ENCODE data around the gene FADS2. TPM values are rescaled to one million over a fixed set of nuclear protein-coding genes. Genes with fewer than 3 reads are reported as not detected.

Gene FADS2
- total and polyA plus RNA-seq, 10 of the 15 experiments (the other 5 are each of a cell fraction or from before 2014, with no cell fraction given): 3.3 to 313 (median 149) TPM

DNA sequence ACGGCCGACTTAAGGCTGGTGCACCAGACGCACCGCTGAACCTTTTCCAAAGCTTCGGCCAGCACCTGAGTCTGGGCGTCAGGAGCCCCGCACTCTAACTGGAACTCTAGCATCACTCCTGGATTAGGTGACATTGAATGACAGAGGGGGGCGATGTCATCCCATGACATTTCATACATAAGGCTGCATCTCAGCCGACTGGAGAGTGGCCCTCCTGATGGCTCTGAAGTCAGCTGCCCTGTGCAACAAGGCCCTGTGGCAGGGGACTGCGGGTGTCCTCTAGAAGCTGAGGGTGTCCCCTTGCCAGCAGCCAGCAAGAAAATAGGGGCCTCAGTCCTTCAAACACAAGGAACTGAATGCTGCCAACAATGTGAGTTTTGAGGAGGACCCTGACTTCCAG, 73.3 kb downstream of the FADS2 start (continued):
- TF ChIP-seq, protein P1, sequence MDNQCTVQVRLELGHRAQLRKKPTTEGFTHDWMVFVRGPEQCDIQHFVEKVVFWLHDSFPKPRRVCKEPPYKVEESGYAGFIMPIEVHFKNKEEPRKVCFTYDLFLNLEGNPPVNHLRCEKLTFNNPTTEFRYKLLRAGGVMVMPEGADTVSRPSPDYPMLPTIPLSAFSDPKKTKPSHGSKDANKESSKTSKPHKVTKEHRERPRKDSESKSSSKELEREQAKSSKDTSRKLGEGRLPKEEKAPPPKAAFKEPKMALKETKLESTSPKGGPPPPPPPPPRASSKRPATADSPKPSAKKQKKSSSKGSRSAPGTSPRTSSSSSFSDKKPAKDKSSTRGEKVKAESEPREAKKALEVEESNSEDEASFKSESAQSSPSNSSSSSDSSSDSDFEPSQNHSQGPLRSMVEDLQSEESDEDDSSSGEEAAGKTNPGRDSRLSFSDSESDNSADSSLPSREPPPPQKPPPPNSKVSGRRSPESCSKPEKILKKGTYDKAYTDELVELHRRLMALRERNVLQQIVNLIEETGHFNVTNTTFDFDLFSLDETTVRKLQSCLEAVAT (IDR thresholded peaks at IDR 0.05): no peak
- TF ChIP-seq KDM1A (IDR thresholded peaks at IDR 0.05; ENCODE audit: borderline replicate concordance): no peak

DNA sequence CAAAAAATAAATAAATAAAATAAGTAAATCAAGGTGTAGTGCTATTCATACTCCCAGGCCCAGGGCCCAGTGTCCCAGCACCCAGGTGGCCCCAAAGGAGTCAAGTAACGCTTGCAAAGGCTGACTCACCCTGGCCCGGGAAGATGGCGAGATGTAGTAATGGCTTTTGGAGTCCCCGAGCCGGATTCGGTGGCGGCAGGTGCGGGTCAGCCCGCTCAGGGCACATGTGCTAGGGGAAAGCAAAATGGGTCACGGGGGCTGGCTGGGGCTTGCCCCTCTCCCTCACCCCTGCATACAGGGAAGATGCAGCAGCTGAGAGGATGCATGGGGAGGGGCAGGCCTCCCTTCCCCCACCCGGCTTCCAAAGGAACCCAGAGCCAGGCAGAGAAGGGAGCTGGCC, 74.2 kb downstream of the FADS2 start:
- DNase-seq (ENCODE audit: low read depth, low spot score) (no peak), FAIRE-seq (no peak), ATAC-seq (no peak)
- H2AFZ ChIP-seq (ENCODE audit: control insufficient read depth, low read depth, low read length): no peak overlapping the region
- intact Hi-C loops (cut with micrococcal nuclease; ENCODE audit: unreplicated experiment): no loop called here
- H3K27me3 ChIP-seq (replicated peaks in 1 of 2; ENCODE audit: control insufficient read depth in 2 of 2, insufficient read depth in 2 of 2, low read length in 1 of 2): peaks cover 0 to 1% of the 10 kb centered on the region in 2 experiments; a peak in 1 of 4 replicates
- H3K79me2 ChIP-seq (ENCODE audit: control insufficient read depth, insufficient read depth, low read length): no peaks in the 10 kb centered on the region
- no peaks in the 10 kb centered on the region for H4K20me1 ChIP-seq (ENCODE audit: control insufficient read depth, insufficient read depth)
- no peak overlapping the region for H3K4me3 ChIP-seq
- no peak overlapping the region for H3K4me2 ChIP-seq (ENCODE audit: control insufficient read depth, insufficient read depth)
- POLR2A ChIA-PET: no interaction called here
- 57% methylated on average over 11 of the region's 11 CpGs for WGBS (ENCODE audit: insufficient coverage, insufficient replicate concordance, low lambda C conversion rate, missing lambda C conversion rate)
- H3K9ac ChIP-seq (ENCODE audit: control insufficient read depth, insufficient read depth, low read length): no peak overlapping the region
- CTCF ChIA-PET: interaction anchor here (0.9 to 11.4 kb wide), 7 partner anchors 46 to 207 kb away, joined by 3 to 321 read pairs (median 52); partner anchors contain the start of gene BEST1
- SMC1A ChIA-PET (ENCODE audit: uncharacterized antibody, unreplicated experiment): interaction anchor here (1.3 to 11.0 kb wide), 2 partner anchors 45 to 182 kb away, joined by 4 to 168 read pairs; no protein-coding TSS in a partner anchor
- RAD21 ChIA-PET (ENCODE audit: unreplicated experiment): interaction anchor here (1.6 to 9.3 kb wide), 2 partner anchors 45 to 179 kb away, joined by 5 to 175 read pairs; no protein-coding TSS in a partner anchor
- H3K27ac ChIP-seq (ENCODE audit: control insufficient read depth, insufficient read depth): no peak overlapping the region
- TF ChIP-seq, protein P2, sequence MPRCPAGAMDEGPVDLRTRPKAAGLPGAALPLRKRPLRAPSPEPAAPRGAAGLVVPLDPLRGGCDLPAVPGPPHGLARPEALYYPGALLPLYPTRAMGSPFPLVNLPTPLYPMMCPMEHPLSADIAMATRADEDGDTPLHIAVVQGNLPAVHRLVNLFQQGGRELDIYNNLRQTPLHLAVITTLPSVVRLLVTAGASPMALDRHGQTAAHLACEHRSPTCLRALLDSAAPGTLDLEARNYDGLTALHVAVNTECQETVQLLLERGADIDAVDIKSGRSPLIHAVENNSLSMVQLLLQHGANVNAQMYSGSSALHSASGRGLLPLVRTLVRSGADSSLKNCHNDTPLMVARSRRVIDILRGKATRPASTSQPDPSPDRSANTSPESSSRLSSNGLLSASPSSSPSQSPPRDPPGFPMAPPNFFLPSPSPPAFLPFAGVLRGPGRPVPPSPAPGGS (IDR thresholded peaks at IDR 0.05; ENCODE audit: borderline replicate concordance, insufficient read depth, low read depth, low read length, poor library complexity, severe bottlenecking): peak; percentile 64
- TF ChIP-seq, protein P3, sequence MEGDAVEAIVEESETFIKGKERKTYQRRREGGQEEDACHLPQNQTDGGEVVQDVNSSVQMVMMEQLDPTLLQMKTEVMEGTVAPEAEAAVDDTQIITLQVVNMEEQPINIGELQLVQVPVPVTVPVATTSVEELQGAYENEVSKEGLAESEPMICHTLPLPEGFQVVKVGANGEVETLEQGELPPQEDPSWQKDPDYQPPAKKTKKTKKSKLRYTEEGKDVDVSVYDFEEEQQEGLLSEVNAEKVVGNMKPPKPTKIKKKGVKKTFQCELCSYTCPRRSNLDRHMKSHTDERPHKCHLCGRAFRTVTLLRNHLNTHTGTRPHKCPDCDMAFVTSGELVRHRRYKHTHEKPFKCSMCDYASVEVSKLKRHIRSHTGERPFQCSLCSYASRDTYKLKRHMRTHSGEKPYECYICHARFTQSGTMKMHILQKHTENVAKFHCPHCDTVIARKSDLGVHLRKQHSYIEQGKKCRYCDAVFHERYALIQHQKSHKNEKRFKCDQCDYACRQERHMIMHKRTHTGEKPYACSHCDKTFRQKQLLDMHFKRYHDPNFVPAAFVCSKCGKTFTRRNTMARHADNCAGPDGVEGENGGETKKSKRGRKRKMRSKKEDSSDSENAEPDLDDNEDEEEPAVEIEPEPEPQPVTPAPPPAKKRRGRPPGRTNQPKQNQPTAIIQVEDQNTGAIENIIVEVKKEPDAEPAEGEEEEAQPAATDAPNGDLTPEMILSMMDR (IDR thresholded peaks at IDR 0.05 in 2 of 3, conservative IDR thresholded peaks at IDR 0.05 in 1 of 3; ENCODE audit: control insufficient read depth in 2 of 3, extremely low read depth in 1 of 3, insufficient read depth in 1 of 3, low read depth in 3 of 3, low read length in 3 of 3): no peak
- TF ChIP-seq ATF7 (IDR thresholded peaks at IDR 0.05; ENCODE audit: low read depth) (no peak), RFX5 (IDR thresholded peaks at IDR 0.05; ENCODE audit: low read depth, low read length) (no peak), MTA3 (IDR thresholded peaks at IDR 0.05; ENCODE audit: borderline replicate concordance, low read length) (no peak), IKZF2 (IDR thresholded peaks at IDR 0.05) (no peak)
- no peaks in the 10 kb centered on the region for H3K9me3 ChIP-seq (replicated peaks; ENCODE audit: control insufficient read depth, insufficient read depth, low read length)
- in situ Hi-C loops (cut with MboI): no loop called here
- H3K36me3 ChIP-seq (ENCODE audit: control insufficient read depth in 2 of 2, insufficient read depth in 2 of 2, low read length in 1 of 2): no peaks in the 10 kb centered on the region
- BruUV-seq (replicated peaks): no TSS peak
- no peaks in the 10 kb centered on the region for H3K4me1 ChIP-seq (ENCODE audit: control insufficient read depth, insufficient read depth, low read length)

All from GM12878 (cell line).